Measurements from ENCODE around the gene ASPA.

The ASPA gene

GRCh38 chr17:3532859-3533142 lies 57.0 kb downstream of the ASPA start:
- in situ Hi-C loops (cut with MboI; ENCODE audit: low sequenced_read_pairs): no loop called here

GRCh38 chr17:3533752-3534151 lies 58.0 kb downstream of the ASPA start:
- in situ Hi-C loops (cut with MboI; ENCODE audit: low sequenced_read_pairs): no loop called here

GRCh38 chr17:3534881-3535252 lies 59.1 kb downstream of the ASPA start:
- in situ Hi-C loops (cut with MboI; ENCODE audit: low sequenced_read_pairs): no loop called here

DNA sequence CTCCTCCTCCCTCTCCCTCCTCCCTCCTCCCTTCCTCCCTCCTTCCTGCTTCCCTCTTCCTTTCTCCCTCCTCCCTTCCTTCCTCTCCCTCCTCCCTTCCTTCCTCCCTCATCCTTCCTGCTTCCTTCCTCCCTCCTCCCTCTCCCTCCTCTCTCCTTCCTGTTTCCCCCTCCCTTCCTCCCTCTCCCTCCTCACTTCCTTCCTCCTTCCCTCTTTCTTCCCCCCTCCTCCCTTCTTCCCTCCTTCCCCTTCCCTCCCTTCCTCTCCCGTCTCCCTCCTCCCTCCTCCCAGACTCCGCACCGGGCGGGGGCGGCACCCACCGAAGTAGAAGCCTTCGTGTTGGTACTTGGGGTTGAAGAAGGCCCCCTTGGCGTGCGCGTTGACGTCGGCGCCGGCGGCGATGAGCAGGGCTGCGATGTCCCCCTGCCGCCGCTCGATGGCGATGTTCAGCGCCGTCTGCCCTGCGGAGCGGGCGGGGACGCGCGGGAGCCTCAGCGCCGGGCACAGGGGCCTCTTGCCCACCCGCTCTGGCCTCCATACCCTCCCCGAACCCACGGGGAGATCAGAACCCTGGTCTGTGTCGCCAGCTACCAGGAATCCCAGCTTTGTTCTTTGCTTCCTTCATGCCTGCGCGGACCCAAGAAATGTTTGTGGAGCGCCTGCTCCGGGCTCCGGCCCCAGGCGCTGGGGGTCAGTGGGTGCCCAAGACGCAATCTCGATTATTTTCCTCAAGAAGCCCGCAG lies 59.6 kb downstream of the ASPA start:
- in situ Hi-C loops (cut with MboI; ENCODE audit: low sequenced_read_pairs): no loop called here

DNA sequence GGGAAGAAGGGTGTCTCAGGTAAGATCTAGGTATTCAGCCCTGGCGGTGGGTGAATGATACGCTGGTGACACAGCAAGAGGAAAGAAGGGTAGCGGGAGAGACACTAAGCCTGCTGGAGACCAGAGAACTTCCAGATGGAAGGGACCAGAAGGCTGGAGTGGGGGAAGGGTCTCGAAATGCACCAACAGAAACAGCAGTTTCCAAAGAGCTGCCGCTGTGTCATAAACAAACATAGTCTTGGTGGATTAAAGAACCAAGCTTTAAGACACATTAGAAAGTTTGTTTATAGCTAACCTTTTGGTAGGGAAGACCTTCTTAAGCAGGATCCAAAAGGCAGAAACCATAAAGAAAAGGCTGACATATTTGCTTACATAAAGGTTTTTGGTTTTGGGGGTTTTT lies 60.9 kb downstream of the ASPA start:
- in situ Hi-C loops (cut with MboI; ENCODE audit: low sequenced_read_pairs): no loop called here

DNA sequence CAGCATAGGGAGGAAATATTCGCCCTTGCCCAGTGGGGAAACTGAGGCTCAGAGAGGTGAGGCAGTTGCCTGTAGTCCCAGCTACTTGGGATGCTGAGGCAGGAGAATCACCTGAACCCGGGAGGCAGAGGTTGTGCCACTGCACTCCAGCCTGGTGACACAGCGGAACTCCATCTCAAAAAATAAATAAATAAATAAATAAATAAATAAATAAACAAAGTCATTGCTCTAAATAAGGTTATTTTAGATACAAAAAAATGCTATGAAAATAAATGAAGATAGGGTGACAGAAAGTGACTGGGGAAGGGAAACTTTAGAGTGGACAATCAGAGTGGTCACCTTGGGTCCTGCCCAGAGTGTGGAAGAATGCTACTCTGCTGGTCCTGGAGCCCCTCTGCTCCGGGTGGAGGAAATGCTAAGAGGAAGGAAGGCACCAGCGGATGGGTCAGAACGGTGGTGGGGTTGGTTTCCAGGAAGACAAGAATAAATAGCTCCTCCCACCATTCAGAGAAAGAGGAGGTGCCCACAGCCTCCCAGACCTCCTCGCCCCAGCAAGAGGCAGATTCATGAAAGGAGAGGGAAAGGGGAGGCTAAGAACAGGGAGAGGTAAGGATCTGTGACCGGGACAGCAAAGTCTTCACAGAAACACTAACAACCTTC lies 64.2 kb downstream of the ASPA start:
- in situ Hi-C loops (cut with MboI; ENCODE audit: low sequenced_read_pairs): no loop called here

DNA sequence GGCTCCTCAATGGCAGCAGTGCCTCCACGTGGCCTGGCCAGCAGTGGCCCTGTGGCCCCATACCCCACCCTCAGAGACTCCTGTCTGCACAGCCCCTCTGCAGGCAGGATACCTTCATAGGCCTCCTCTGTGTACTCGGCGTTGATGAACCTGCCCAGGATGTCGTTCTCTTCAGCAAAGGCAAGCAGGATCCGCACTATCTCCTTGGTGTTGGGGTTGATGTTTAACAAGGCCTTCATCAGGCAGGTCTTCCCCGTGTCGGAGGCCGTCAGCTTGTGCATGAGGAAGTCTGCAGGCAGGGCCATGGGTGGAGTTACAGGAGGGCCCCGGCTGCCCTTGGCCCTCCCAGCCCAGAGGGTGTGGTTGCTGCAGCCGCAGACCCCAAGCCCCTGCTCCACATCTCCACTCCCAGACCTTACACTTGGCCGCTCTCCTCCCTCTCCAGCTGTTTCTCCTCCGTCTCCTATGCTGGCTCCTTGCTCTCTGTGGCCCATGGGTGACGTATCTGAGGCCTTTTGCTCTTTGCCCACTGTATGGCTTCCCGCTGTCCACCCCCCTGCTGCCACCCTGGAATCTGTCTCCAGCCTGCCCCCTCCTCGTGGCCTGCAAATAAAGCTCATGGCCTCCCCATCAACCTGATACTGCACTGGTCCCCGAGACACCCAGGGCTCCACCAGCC lies 66.8 kb downstream of the ASPA start:
- in situ Hi-C loops (cut with MboI; ENCODE audit: low sequenced_read_pairs): no loop called here

DNA sequence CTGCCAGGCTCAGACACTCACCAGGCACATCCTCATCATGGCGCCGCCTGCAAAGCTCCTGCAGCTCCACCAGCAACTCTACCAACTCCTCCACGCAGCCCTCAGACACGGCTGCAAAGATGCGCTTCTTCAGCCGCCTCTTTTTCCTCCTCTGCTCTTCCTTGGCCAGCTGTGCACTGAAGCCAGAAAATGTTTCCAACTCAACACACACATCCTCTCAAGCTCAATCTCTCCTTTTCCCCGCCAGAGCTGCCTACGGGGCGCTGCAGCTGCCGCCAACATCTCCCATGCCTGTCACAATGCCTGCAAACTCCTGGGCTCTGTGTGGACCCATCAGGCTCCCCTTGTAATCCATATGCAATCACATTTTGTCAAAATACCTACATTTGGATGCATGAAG lies 67.7 kb downstream of the ASPA start:
- in situ Hi-C loops (cut with MboI; ENCODE audit: low sequenced_read_pairs): no loop called here

GRCh38 chr17:3544365-3544764 lies 68.6 kb downstream of the ASPA start:
- in situ Hi-C loops (cut with MboI; ENCODE audit: low sequenced_read_pairs): no loop called here

GRCh38 chr17:3545151-3545550 lies 69.4 kb downstream of the ASPA start:
- in situ Hi-C loops (cut with MboI; ENCODE audit: low sequenced_read_pairs): no loop called here

DNA sequence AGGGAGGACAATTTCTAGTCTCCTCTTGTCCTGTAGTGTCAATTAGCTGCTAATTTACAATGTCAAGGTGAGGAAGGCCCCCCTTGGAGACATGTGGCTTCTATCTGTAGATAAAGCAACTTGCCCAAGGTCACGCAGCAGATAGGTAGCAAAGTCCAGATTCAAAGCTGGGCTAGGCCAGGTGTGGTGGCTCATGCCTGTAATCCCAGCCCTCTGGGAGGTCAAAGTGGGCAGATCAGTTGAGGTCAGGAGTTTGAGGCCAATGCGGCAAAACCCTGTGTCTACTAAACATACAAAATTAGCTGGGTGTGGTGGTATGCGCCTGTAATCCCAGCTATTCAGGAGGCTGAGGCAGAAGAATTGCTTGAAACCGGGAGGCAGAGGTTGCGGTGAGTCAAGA lies 70.7 kb downstream of the ASPA start:
- in situ Hi-C loops (cut with MboI; ENCODE audit: low sequenced_read_pairs): no loop called here

DNA sequence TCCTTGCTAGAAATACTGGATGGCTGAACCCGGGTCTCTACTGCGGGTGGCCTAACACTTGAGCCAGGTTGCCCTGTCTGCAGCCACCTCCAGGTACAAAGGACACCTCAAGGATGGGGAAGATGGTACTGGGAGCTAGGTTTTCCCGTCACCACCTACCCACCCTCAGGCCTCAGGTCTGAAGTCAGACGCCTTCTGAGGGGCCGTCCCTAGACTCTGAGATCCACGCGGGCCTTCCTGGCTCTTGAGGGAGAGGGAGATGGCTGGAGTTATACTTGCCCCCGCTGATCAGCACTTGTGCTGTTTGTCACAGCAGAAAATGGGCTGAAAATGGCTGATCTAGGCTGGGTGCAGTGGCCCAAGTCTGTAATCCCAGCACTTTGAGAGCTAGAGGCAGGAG lies 71.2 kb downstream of the ASPA start:
- in situ Hi-C loops (cut with MboI; ENCODE audit: low sequenced_read_pairs): no loop called here

GRCh38 chr17:3547628-3548027 lies 71.8 kb downstream of the ASPA start:
- in situ Hi-C loops (cut with MboI; ENCODE audit: low sequenced_read_pairs): no loop called here

DNA sequence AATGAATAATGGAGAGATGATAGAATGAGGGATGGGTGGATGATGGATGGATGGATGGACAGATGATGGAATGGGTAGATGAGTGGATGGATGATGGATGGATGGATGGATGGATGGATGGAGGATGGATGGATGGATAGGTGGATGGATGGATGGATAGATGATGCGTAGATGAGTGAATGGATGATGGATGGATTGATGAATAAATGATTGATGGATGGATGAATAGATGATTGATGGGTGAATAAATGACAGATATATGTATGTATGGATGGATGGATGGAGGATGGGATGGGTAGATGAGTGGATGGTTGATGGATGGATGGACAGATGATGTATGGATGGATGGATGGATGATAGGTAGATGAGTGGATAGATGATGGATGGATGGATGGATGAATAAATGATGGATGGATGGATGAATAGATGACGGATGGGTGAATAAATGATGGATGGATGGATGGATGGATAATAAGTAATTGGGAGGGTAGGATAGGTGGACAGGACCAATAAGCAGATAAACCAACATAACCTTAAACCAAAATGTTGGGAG lies 73.9 kb downstream of the ASPA start:
- in situ Hi-C loops (cut with MboI; ENCODE audit: low sequenced_read_pairs): no loop called here

- in situ Hi-C loops (cut with MboI; ENCODE audit: low sequenced_read_pairs): no loop called here
Observed at GRCh38 chr17:3551189-3551588, 75.4 kb downstream of the ASPA start.

DNA sequence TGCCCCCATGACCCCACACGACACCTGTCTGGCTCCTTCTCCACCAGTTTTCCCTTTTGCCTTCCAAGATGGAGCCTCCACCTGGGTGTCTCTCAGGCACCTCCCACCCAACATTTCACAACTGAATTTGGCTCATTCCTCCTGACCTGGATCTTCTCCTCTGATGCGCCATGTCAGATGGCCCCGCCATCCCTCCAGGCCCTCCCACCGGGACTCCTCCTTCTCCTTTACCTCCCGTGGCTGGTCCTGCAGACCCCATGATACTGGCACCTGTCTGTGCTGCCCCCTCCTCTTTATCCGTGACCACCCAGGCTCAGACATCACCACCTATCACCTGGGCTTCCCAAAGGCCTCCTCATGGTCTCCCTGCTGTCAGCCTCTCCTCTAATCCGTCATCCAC lies 77.1 kb downstream of the ASPA start:
- in situ Hi-C loops (cut with MboI; ENCODE audit: low sequenced_read_pairs): no loop called here

All from hTERT RPE-1 (cell line).